Upper lobe of right lung (tissue), 1 donor: Measurements from ENCODE around the gene LVRN. TPM values are rescaled to one million over a fixed set of nuclear protein-coding genes. Genes with fewer than 3 reads are reported as not detected.

Source experiments
- ATAC-seq: fragments of 200-7000 bp; cut with Tn5 transposase; one replicate; pipeline ENCODE4 v1.9.1; 2020; ENCODE audit warnings: mild to moderate bottlenecking, moderate library complexity
- DNase-seq: peaks from one replicate; pipeline ENCODE4 v3.0.0-alpha.2; 2020
- H3K27ac ChIP-seq: fragments of 200-600 bp; one replicate; pipeline ENCODE4 v1.8.0; 2022
- H3K27me3 ChIP-seq: fragments of 200-600 bp; one replicate; pipeline ENCODE4 v1.8.0; 2022; ENCODE audit warnings: mild to moderate bottlenecking
- H3K36me3 ChIP-seq: fragments of 200-600 bp; one replicate; pipeline ENCODE4 v1.8.0; 2022
- H3K4me1 ChIP-seq: fragments of 200-600 bp; one replicate; pipeline ENCODE4 v1.8.0; 2022
- H3K4me3 ChIP-seq: fragments of 200-600 bp; one replicate; pipeline ENCODE4 v1.8.0; 2022; ENCODE audit warnings: mild to moderate bottlenecking
- H3K9me3 ChIP-seq: fragments of 200-600 bp; one replicate; pipeline ENCODE4 v1.8.0; 2022
- CTCF ChIP-seq: fragments of 200-600 bp; IDR thresholded peaks from one replicate; pipeline ENCODE4 v1.8.0; 2022; ENCODE audit warnings: antibody characterized with exemption
- intact Hi-C: fragments of 100-400 bp; cut with DNase I; formaldehyde crosslinking; loops from one replicate; pipeline ENCODE4 v1.11.0; 2022
- total RNA-seq: library from RNA; stranded (reverse); fragmentation: NEBNext Ultra II Directional; extraction: Animal tissue kit (Norgen Biotek cat#: 25700); gene quantifications from one replicate; pipeline ENCODE4 v1.2.1, GENCODE V29; 2021
- donor health status: DM: no; HTN: yes; CAD: no; lungs with severe emphysema.

The LVRN gene
- total RNA-seq, 1 donor from 2014 or later = 0.20 TPM

GRCh38 chr5:115963566-115963965 is 1.3 kb downstream of the LVRN start:
- peaks cover 53% of the 10 kb centered on the region for H3K27me3 ChIP-seq
- TF ChIP-seq CTCF = no peak

DNA sequence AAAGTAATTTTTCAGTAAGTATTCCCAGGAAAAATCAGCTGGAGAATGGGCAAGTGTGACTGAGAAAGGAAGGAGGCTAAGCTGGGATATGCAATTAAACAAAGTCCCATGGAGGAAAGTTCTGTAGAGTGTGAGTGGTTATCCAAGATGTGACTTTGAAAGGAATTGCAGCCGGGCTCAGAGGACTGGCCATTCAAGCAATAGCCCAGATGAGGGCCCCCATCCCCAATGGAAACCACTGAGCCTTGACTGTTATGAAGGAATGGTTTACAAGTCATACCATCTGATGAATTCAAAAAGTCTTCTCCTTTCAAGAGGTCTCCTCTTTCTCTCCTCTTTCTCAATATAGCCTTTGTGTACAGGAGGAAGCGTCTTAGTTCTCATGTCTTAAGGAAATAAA is 6.5 kb downstream of the LVRN start:
- TF ChIP-seq CTCF = no peak
- Histone ChIP-seq H3K4me1 (no peaks in the 10 kb centered on the region), H3K27ac (no peak overlapping the region), H3K9me3 (no peaks in the 10 kb centered on the region), H3K27me3 (peaks cover 7% of the 10 kb centered on the region), H3K4me3 (no peak overlapping the region), H3K36me3 (no peaks in the 10 kb centered on the region)
- no peak for ATAC-seq
- intact Hi-C loops = no loop called here
- DNase-seq = no peak

More at GRCh38 chr5:115963566-115963965, 1.3 kb downstream of the LVRN start:
- Histone ChIP-seq H3K4me1 (peaks cover 14% of the 10 kb centered on the region), H3K4me3 (no peak overlapping the region), H3K36me3 (no peaks in the 10 kb centered on the region), H3K9me3 (no peaks in the 10 kb centered on the region), H3K27ac (no peak overlapping the region)
- DNase-seq = no peak
- intact Hi-C loops = no loop called here
- no peak for ATAC-seq

GRCh38 chr5:115977096-115977495 is 14.8 kb downstream of the LVRN start:
- no peaks in the 10 kb centered on the region for H3K9me3 ChIP-seq
- no peaks in the 10 kb centered on the region for H3K27me3 ChIP-seq
- ATAC-seq = no peak
- H3K27ac ChIP-seq = no peak overlapping the region
- no peaks in the 10 kb centered on the region for H3K36me3 ChIP-seq
- no peak for TF ChIP-seq CTCF
- peaks cover 11% of the 10 kb centered on the region for H3K4me1 ChIP-seq
- intact Hi-C loops = no loop called here
- DNase-seq = no peak
- no peak overlapping the region for H3K4me3 ChIP-seq

DNA sequence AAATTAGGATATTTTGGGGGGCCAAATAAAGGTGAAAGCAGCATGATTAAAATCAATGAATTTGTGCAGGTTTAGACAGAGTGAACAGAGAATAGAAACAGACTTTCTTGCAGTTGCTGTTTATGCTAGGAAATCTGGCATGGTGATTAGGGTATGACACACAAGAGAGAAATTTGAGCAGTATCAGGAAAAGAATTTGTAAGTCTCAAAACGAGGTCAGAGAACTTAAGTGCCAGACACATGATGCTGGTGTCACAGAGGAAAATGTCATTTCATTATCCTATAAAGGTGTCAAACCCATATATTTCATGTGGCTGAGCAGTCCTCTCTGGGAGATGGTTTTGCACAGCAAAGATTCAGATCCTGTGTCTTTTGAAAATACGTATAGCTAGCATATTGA is 15.7 kb downstream of the LVRN start:
- intact Hi-C loops = no loop called here
- ATAC-seq = no peak
- no peaks in the 10 kb centered on the region for H3K36me3 ChIP-seq
- no peaks in the 10 kb centered on the region for H3K27me3 ChIP-seq
- peaks cover 11% of the 10 kb centered on the region for H3K4me1 ChIP-seq
- no peak overlapping the region for H3K4me3 ChIP-seq
- H3K27ac ChIP-seq = no peak overlapping the region
- DNase-seq = no peak
- H3K9me3 ChIP-seq = no peaks in the 10 kb centered on the region
- TF ChIP-seq CTCF = no peak

- TF ChIP-seq CTCF = no peak
- peaks cover 11% of the 10 kb centered on the region for H3K4me1 ChIP-seq
- DNase-seq (no peak), ATAC-seq (no peak)
- intact Hi-C loops = no loop called here
- no peak overlapping the region for H3K4me3 ChIP-seq
- H3K27me3 ChIP-seq = no peaks in the 10 kb centered on the region
- H3K36me3 ChIP-seq = no peaks in the 10 kb centered on the region
- no peaks in the 10 kb centered on the region for H3K9me3 ChIP-seq
- no peak overlapping the region for H3K27ac ChIP-seq
These were observed 16.5 kb downstream of the LVRN start for GRCh38 chr5:115978779-115979178.
